Vagina (tissue), 2 donors: ENCODE measurements around the gene GSTA4. TPM values are rescaled to one million over a fixed set of nuclear protein-coding genes. Genes with fewer than 3 reads are reported as not detected.
A peak's percentile ranks its signal among the peaks of the same experiment; 100 is the strongest.
"Not testable (repeated sequence)": the region's sequence is repeated elsewhere in the genome, so short reads cannot be mapped to it uniquely, and the experiment has no call there.

ENCODE experiments used
- DNase-seq, 2 donors: peaks; one replicate each; pipeline ENCODE4 v3.0.0-alpha.2; 2017; ENCODE audit errors: extremely low spot score in 2 of 2
- H3K27ac ChIP-seq: fragments of 200-600 bp; sonication (generic); one replicate; pipeline ENCODE4 v1.5.1; 2019
- H3K27me3 ChIP-seq: fragments of 200-600 bp; sonication (generic); one replicate; pipeline ENCODE4 v1.5.1; 2019
- H3K36me3 ChIP-seq, 2 donors: fragments of 200-600 bp; sonication (generic); one replicate each; pipeline ENCODE4 v1.5.1; 2017 to 2019
- H3K4me1 ChIP-seq: fragments of 200-600 bp; sonication (generic); one replicate; pipeline ENCODE4 v1.5.1; 2019
- H3K4me3 ChIP-seq, 2 donors: fragments of 200-600 bp; sonication (generic); 1 replicate in 1 of 2; 2 replicates in 1 of 2; pipeline ENCODE4 v1.5.1; 2016 to 2019
- H3K9me3 ChIP-seq: fragments of 200-600 bp; sonication (generic); one replicate; pipeline ENCODE4 v1.5.1; 2019
- POLR2A ChIP-seq, 2 donors: fragments of 450-650 bp; IDR thresholded peaks; one replicate each; pipeline ENCODE4 v1.6.1; 2017; ENCODE audit warnings: antibody characterized with exemption in 2 of 2, mild to moderate bottlenecking in 2 of 2, moderate library complexity in 2 of 2
- POLR2AphosphoS5 ChIP-seq, 2 donors: sonication (generic); formaldehyde crosslinking; IDR thresholded peaks; one replicate each; pipeline ENCODE4 v1.9.0; 2017; ENCODE audit warnings: antibody characterized with exemption in 2 of 2, mild to moderate bottlenecking in 2 of 2, low read depth in 1 of 2; ENCODE audit not compliant: insufficient read depth in 1 of 2
- intact Hi-C: fragments of 100-400 bp; cut with DNase I; formaldehyde crosslinking; loops from one replicate; pipeline ENCODE4 v1.15.1; 2023
- total RNA-seq: library from RNA; depleted of rRNA; stranded (reverse); fragments of >200 nt; gene quantifications from one replicate; pipeline ENCODE4 v1.2.3, GENCODE V29; 2016
- TF ChIP-seq, protein P1 (sequence below), 3 experiments: fragments of 450-650 bp in 2 of 3; fragments of 200-600 bp in 1 of 3; sonication (generic) in 1 of 3; IDR thresholded peaks; one replicate each; pipeline ENCODE4 v1.5.1; 2017 to 2019; ENCODE audit warnings: antibody characterized with exemption in 3 of 3, mild to moderate bottlenecking in 2 of 3, moderate library complexity in 2 of 3

The GSTA4 gene, protein sequence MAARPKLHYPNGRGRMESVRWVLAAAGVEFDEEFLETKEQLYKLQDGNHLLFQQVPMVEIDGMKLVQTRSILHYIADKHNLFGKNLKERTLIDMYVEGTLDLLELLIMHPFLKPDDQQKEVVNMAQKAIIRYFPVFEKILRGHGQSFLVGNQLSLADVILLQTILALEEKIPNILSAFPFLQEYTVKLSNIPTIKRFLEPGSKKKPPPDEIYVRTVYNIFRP
- total RNA-seq: 57.7 TPM

DNA sequence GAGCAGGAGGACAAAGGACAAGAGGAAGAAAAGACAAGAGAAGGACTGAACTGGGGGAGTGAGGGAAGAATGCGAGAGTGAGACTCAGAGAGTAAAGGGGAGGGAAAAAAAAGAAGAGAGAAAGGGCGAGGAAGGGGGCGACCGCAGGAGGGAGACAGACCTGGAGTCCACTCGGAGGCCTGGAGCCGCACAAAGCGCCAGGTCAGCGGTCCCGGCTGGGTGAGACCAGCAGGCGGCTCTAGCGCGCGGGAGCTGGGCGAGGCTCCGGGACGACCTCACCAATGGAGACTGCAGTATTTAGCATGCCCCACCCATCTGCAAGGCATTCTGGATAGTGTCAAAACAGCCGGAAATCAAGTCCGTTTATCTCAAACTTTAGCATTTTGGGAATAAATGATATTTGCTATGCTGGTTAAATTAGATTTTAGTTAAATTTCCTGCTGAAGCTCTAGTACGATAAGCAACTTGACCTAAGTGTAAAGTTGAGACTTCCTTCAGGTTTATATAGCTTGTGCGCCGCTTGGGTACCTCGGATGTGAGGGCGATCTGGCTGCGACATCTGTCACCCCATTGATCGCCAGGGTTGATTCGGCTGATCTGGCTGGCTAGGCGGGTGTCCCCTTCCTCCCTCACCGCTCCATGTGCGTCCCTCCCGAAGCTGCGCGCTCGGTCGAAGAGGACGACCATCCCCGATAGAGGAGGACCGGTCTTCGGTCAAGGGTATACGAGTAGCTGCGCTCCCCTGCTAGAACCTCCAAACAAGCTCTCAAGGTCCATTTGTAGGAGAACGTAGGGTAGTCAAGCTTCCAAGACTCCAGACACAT lies at the start of gene GSTA4:
TSS of gene GSTA4 (minus strand) at position 196 of the 824 bp plus-strand sequence. CDS start 1,041 bp downstream, outside the sequence.
- H3K27me3 ChIP-seq, H3K36me3 ChIP-seq, H3K9me3 ChIP-seq: not testable (repeated sequence)
- peak within 1 kb of the TSS; percentile 63 to 71 for H3K4me3 ChIP-seq
- TF ChIP-seq POLR2A (IDR thresholded peaks at IDR 0.05) (peak in 1 of 2 donors; percentile 86), POLR2AphosphoS5 (IDR thresholded peaks at IDR 0.05; ENCODE audit: insufficient read depth in 1 of 2, low read depth in 1 of 2) (peak; percentile 37 to 98)
- TF ChIP-seq, protein P1, sequence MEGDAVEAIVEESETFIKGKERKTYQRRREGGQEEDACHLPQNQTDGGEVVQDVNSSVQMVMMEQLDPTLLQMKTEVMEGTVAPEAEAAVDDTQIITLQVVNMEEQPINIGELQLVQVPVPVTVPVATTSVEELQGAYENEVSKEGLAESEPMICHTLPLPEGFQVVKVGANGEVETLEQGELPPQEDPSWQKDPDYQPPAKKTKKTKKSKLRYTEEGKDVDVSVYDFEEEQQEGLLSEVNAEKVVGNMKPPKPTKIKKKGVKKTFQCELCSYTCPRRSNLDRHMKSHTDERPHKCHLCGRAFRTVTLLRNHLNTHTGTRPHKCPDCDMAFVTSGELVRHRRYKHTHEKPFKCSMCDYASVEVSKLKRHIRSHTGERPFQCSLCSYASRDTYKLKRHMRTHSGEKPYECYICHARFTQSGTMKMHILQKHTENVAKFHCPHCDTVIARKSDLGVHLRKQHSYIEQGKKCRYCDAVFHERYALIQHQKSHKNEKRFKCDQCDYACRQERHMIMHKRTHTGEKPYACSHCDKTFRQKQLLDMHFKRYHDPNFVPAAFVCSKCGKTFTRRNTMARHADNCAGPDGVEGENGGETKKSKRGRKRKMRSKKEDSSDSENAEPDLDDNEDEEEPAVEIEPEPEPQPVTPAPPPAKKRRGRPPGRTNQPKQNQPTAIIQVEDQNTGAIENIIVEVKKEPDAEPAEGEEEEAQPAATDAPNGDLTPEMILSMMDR (IDR thresholded peaks at IDR 0.05): peak in 2 of 3 experiments; percentile 44 to 71
- H3K27ac ChIP-seq: peak within 1 kb of the TSS; percentile 91
- H3K4me1 ChIP-seq: peaks cover 32% of the 10 kb centered on the region
- peak in 1 of 2 donors; percentile 98 for DNase-seq
- intact Hi-C loops: loop anchor here (2.0 kb wide), 1 partner anchor 70 kb away; the partner anchor contains the start of gene FBXO9

DNA sequence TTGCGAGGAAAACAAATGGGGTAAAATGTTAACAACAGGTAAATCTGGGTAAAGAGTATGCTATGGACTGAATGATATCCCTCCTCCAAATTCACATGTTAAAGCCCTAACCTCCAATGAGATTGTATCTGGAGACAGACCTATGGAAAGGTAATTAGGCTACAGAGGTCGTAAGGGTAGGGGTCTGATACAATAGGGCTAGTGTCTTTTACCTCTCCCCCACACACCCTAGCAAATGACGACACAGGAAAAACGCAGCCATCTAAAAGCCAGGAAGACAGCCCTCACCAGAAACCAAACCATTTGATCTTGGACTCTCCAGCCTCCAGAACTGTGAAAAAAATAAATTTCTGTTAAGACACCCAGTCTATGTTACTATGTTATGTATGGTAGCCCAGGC lies 49.5 kb upstream of the GSTA4 start:
- Histone ChIP-seq H3K36me3 (peaks cover 0 to 15% of the 10 kb centered on the region in 2 donors), H3K4me1 (peaks cover 18% of the 10 kb centered on the region), H3K4me3 (no peak overlapping the region), H3K9me3 (no peaks in the 10 kb centered on the region), H3K27ac (no peak overlapping the region), H3K27me3 (no peaks in the 10 kb centered on the region)
- no peak for DNase-seq
- intact Hi-C loops: no loop called here
- TF ChIP-seq POLR2AphosphoS5 (IDR thresholded peaks at IDR 0.05; ENCODE audit: insufficient read depth in 1 of 2, low read depth in 1 of 2) (no peak), POLR2A (IDR thresholded peaks at IDR 0.05) (no peak)
- TF ChIP-seq, protein P1 (IDR thresholded peaks at IDR 0.05): no peak

DNA sequence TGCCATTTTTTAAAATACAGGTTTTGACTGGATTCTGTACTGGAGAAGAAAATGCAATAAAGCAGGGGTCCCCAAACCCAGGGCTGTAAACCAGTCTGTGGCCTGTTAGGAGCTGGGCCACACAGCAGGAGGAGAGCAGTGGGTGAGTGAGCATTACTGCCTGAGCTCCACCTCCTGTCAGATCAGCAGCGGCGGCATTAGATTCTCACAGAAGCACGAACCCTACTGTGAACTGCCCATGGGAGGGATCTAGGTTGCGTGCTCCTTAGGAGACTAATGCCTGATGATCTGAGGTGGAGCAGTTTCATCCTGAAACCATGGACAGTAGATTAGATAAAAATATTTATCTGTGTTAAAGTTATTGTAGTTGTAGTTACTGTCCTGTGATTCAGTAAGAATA lies 49.0 kb upstream of the GSTA4 start:
- no peak overlapping the region for H3K4me3 ChIP-seq
- H3K27ac ChIP-seq: no peak overlapping the region
- no peaks in the 10 kb centered on the region for H3K9me3 ChIP-seq
- H3K4me1 ChIP-seq: peaks cover 18% of the 10 kb centered on the region
- no peaks in the 10 kb centered on the region for H3K27me3 ChIP-seq
- peaks cover 0 to 20% of the 10 kb centered on the region in 2 donors for H3K36me3 ChIP-seq
- intact Hi-C loops: no loop called here
- TF ChIP-seq, protein P1 (IDR thresholded peaks at IDR 0.05): no peak
- no peak for TF ChIP-seq POLR2A (IDR thresholded peaks at IDR 0.05)
- TF ChIP-seq POLR2AphosphoS5 (IDR thresholded peaks at IDR 0.05; ENCODE audit: insufficient read depth in 1 of 2, low read depth in 1 of 2): no peak
- no peak for DNase-seq

DNA sequence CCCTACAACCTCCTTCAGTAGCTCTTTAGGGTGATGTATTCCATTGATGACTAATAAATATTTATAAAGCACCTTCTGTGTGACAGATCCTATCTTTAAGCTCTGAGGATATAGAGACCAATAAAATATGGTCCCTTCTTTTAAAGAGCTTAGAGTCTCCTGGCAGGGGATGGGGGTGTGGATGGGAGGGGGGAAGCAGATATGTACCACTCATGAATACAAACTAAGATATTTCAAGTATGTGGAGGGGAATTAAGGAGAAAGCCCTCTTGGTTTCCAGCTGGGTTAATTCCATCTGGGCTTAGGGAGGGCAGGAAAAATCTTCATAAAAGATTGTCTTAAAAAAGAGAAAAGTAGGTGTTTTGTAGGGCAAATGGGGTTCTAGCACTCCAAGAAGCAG lies 48.5 kb upstream of the GSTA4 start:
- TF ChIP-seq, protein P1 (IDR thresholded peaks at IDR 0.05): no peak
- no peak for TF ChIP-seq POLR2A (IDR thresholded peaks at IDR 0.05)
- TF ChIP-seq POLR2AphosphoS5 (IDR thresholded peaks at IDR 0.05; ENCODE audit: insufficient read depth in 1 of 2, low read depth in 1 of 2): no peak
- Histone ChIP-seq H3K9me3 (no peaks in the 10 kb centered on the region), H3K27ac (no peak overlapping the region), H3K36me3 (peaks cover 0 to 25% of the 10 kb centered on the region in 2 donors), H3K4me3 (no peak overlapping the region), H3K4me1 (peaks cover 16% of the 10 kb centered on the region), H3K27me3 (no peaks in the 10 kb centered on the region)
- no peak for DNase-seq
- intact Hi-C loops: no loop called here
